GM08714 (cell line): ENCODE results near the gene HES3.

Experiments
- H3K4me3 ChIP-seq: fragments of 200-500 bp; sonication (Bioruptor generic); 2 replicates; pipeline ENCODE4 v1.5.1; 2014; ENCODE audit warnings: mild to moderate bottlenecking, low read length, inconsistent platforms
- ZNF274 ChIP-seq: IDR thresholded peaks from 2 replicates; pipeline ENCODE4 v1.6.1; 2012; ENCODE audit warnings: mild to moderate bottlenecking, low read depth, low read length

HES3 gene

DNA sequence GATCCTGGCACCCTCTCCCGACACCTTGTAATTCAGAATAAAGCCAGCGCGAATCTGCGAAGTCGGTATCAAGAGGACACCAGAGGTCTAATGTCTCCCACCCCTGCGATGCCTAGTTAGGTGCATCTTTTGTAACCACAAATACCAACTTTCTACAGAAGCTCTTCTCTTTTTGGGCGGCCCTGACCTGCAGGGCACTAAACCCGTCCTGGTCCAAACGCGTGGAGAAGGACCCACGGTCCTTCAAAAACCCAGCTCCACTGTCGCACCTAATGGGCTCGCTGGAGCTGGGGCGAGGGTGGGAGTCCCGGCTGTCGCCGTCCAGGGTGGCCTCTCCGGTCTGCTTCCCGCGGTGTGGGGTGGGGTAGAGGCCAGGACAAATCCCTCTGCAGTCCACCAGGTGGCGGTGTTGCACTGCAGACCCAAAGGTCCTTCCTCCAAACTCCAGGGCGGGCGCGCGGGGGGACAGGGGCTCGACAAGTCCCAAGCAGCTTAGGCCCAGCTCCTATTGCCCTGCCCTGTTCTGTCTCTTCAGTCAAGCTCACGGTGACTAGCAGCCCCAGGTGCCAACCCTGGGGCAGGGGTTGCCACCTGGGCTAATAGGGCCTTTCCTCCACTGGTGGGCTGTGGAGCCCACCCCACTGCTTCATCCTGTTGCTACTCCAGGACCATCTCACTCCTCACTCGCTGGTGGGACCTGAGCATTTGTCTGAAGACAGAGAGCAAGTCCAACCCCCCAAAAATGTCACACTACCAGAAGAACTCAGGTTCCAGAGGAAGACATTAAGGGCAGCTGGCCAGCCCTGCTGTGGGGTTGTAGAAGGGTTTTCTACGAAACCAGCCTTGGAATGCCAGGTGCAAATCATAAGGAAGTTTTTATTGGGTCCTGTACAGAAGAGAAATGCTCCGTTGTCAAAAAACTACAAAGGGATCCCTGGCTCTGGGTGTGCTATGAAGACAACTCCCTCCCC is 2.8 kb downstream of the HES3 start:
- H3K4me3 ChIP-seq: no peak overlapping the region

DNA sequence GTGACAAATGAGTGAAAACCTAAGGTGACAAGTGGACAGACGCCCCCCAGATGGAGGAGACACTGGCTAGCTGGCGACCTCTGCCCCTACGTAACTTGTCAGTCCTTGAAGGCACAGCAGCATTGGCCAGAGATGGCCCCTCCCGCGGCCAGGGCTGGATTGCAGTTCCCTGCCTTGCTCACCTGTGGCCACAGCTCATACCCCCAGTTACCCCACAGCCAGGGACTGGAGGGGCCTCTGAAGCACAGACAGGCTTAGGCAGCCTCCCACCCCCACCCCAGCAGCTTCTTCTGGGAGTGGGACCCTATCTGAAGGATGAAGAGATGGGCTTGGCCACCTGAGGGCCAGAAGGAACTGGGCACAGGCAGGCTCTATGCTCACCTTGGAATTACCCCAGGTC is 3.7 kb downstream of the HES3 start:
- no peak for TF ChIP-seq ZNF274
- no peak overlapping the region for H3K4me3 ChIP-seq

More for the DNA sequence above, 2.8 kb downstream of the HES3 start:
- no peak for TF ChIP-seq ZNF274

DNA sequence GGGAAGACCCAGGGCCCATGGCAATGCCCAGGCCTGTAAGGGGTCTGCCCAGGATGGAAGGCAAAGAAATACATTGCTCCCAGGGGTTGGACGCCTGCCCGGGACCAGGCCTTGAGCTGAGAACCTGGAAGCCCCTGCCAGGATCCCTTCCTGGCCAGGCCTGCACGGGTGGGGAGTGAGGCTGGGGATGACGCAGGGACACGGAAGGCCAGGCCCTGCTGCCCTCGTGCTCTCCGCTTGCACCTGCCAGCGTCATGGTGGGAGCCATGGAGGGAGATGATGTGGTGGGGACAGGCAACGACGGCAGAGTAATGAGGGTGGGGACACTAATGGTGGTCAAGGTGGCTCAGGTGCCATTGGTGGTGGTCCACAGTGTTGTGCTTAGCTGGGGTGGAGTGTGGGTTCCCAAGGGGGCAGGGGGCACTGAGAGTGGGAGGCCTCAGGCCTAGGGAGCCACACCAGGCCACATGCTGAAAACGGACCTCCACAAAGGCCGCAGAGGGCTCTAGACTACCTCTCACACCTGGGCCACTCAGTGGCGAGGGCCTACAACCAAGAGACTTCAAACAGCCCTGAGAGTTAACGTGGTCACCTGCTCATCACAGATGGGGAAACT is 4.3 kb downstream of the HES3 start:
- no peak overlapping the region for H3K4me3 ChIP-seq

DNA sequence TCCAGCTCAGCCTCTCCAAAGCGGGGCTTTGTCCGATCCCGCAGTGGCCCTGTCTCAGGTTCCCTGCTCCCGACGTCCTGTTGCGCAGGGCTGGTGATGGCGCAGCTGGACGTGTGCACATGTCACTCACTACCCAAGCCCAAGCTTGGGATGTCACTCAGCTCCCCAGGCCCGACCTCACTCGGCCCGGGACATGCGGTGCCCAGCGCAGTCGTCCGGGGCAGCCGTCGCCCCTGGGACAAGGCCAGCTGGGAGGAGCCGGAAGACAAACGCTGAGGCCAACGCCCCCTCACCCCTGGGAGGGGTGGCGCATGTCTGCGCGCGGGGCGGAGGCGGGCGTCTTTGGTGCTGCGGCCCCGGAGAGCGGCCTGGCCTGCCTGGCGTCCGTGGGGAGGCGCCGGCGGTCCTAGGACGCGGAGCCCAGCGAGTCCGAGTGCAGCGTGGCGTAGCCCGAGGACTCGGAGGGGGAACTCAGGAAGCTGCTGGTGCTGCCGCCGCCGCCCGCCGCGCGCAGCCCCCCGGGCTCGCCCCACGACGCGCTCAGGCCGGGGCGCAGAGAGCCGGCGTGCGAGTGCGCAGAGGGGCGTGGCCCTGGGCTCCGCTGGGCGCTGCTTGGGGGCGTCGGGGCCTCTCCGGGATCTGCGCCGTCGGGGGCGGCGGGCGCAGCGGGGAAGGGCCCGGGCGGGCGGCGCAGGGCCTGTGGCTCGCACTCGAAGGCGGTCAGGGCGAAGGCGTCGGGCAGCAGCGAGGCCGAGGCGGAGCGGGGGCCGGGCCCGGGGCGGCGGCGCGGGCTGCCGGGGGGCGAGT is 5.2 kb downstream of the HES3 start:
- TF ChIP-seq ZNF274: no peak
- no peak overlapping the region for H3K4me3 ChIP-seq

More for the DNA sequence above, 4.3 kb downstream of the HES3 start:
- TF ChIP-seq ZNF274: no peak

DNA sequence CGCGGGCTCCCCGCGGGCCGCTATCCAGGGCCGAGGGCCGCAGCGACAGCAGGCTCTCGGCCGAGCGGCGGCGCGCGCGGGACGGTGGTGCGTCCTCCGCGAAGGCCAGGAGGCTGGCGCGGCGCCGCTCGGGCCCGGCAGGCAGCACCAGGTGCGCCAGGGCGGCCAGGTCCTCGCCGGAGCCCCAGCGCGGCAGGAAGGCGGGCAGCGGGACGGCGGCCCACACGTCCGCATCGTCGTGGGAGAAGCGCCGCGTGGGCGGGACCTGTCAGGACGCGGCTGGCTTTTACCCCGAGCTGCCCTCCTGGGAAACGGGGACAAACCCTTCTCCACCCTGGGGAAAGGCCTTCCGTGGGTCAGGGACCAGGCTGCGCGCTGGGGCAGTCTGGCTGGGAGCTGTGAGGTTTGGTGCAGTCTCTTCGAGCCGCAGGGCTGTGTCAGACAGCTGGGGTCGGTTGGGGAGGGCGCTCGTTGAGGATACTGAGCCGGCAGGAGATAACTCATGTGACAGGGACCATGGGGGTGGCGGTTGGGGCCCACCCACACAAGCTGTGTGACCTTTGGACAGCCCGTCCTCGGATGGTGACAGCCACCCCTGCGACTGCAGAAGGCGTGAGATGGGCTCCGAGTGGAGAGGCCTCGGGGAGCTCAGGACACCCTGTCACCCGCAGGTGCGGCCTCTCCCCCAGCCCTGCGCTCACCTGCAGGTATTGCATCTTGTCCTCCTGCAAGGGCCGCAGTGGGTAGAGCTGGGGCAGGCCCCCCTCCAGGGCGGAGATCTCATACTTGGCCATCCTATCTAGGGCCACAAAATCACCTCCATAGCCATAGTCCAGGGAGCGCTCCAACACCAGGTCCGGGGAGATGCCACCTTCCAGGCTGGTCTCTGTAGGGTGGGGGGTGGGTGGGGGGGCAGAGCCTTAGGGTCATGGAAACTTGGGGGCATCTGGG is 6.0 kb downstream of the HES3 start:
- no peak overlapping the region for H3K4me3 ChIP-seq
- TF ChIP-seq ZNF274: no peak

DNA sequence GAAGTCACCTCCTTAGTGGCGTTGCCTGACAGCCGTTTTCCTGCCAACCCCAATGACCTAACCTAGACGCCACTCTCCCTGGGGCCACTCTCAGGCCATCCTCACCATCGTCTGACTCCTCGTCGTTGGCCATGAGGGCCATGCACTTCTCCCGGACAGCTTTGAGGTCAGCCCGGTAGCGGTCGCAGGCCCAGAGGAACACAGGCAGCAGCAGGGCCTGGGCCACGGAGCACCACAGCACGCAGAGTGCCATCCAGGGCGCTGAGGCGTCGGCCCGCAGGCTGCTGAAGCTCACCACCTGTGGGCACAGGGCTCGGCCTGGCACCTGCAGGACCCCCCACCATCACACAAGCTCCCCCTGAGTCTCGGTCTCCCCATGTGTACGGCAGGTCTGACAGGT is 7.3 kb downstream of the HES3 start:
- no peak for TF ChIP-seq ZNF274
- no peak overlapping the region for H3K4me3 ChIP-seq

DNA sequence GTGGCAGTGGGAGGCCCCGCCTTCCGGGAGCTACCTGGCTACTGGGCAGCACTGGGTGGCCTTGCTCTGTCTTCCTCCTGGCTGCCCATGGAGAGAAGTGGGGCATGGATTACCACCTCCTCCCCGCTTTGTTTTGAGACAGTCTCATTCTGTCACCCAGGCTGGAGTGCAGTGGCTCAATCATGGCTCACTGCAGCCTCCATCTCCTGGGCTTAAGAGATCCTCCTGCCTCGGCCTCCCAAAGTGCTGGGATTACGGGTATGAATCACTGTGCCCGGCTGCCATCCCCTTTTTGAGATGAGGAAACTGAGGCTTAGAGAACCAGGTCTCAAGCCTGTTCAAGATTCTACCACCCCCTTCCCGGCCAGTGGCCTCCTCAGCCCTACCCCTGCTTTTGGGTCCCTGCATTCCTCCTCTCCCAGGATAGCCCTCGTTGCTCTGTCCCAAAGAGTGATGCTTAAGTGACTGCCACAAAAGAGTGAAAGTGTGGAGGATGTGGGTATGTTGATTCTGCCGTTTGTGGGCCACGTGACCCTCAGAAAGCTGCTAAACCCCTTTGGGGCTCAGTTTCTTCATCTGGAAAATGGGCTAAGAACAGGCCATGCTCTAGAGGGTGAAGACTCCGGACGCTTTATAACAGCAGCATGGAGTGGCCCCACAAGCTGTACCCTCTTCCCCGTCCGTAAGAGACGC is 7.8 kb downstream of the HES3 start:
- no peak overlapping the region for H3K4me3 ChIP-seq
- no peak for TF ChIP-seq ZNF274

DNA sequence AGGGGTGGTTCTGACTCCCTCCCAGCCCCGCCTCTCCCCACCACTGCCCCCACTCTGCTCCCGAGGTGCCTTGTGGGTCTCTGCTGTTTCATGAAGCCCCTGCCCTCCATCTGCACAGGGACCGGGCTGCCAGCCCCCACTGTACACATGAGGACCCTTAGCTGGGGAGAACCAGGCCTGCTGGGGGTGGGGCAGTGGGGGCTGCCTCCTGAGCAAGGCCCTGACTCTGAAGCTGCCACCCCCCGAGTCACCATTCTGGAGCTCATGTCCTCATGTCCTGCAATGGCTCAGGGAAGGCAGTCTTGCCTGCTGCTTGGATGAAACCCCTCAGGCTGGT is 8.4 kb downstream of the HES3 start:
- H3K4me3 ChIP-seq: no peak overlapping the region
- TF ChIP-seq ZNF274: no peak

DNA sequence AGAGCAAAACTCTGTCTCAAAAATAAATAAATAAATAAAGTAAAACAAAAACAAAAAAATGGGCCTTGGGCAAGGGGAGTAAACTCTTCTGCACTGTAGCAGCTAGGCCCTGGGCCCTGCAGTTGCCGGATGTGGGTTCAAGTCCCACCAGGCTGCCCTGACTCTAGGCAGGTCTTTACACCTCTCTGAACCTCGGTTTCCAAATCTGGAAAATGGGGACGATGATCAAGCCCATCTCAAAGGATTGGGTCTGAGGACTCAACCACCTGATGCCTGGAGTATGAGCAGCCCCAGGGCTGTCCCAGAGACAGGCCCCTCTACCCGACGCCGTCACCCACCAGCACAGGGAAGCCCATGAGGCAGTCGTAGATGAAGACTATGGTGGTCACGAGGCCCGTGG is 9.4 kb downstream of the HES3 start:
- no peak overlapping the region for H3K4me3 ChIP-seq
- no peak for TF ChIP-seq ZNF274

DNA sequence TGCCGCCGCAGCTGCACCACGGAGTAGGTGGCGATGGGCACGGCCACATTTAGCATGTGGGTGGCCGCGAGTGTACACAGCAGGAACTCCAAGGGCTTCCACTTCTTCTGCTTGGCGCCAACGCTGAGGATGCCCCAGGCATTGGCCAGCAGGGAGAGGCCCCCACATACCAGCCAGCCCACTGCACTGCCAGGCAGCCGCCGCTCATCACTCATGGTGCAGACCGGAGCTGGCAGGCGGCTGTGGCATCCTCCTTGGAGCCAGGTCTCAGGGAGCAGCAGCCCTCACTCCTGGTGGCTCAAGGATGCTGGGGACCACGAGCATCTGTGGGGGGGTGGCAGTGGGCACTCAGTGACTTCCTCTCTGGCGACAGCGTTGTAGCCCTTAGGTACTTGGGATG is 10.7 kb downstream of the HES3 start:
- H3K4me3 ChIP-seq: no peak overlapping the region
- TF ChIP-seq ZNF274: no peak

DNA sequence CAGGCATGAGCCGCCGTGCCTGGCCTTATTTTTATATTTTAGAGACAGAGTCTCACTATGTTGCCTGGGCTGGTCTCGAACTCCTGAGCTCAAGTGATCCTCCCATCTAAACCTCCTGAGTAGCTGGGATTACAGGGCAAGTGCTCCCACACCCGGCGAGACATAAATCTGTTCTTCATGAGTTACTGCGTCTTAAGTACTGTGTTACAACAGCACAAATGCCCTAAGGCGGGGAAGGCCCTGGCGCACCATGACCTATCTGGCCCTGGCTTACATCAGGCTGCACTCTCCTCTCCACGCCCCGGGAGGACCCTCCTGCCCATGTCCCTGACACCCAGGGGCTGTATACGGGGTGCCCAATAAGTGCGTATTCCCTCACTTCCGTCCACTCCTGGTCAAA is 12.7 kb downstream of the HES3 start:
- H3K4me3 ChIP-seq: no peak overlapping the region
- no peak for TF ChIP-seq ZNF274

DNA sequence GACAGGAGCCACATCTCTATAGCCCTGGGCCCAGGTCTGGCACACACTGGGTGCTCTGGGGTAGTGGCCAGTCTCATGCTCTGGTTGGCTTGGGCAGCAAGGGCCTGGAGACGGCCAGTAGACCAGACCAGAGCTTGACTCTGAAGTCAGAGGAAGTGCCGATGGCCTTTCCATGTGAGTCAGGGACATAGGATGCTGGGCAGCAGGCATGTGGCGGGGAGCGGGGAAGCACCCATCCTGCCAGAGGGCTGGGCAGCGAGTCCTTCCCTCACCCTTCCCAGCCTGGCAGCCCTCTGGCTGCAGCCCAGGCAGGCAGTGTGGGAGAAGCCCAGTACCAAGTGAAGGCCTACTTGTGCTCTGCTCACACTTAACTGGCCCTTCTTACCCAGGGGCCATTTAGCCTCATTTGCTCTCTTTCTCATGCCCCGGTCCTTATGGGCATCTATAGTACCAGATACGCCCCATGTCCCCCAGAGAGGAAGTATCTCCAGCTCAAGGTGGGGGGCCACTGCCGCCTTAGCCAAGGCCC is 13.6 kb downstream of the HES3 start:
- no peak for TF ChIP-seq ZNF274
- H3K4me3 ChIP-seq: no peak overlapping the region

DNA sequence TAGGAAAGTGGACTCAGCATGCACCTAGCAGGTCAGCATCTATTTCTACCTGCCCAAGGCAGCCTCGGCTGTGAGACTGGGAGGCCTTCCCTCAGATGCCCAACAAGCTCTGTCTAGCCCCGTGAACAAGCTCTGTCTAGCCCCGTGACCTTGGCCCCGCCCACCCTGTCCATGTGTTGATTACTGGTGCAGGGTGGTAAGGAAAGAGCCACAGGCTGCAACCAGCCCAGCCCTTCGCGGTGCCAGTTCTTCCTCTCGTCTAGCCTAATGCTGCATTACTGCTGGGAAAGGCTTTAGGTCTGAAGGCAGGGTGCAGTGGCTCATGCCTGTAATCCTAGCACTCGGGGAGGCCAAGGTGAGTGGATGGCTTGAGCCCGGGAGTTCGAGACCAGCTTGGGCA is 14.7 kb downstream of the HES3 start:
- no peak for TF ChIP-seq ZNF274
- no peak overlapping the region for H3K4me3 ChIP-seq
